DND-41 (cell line): ENCODE measurements around the gene AFF1.

Experiments used
- EZH2 ChIP-seq: IDR thresholded peaks from 3 replicates; pipeline ENCODE4 v1.6.1; 2012; ENCODE audit warnings: borderline replicate concordance, low read depth, mild to moderate bottlenecking, moderate library complexity, low read length, inconsistent platforms; ENCODE audit not compliant: severe bottlenecking
- TF ChIP-seq, protein P1 (sequence below): IDR thresholded peaks from 2 replicates; pipeline ENCODE4 v1.5.1; 2012; ENCODE audit warnings: borderline replicate concordance, low read length, moderate library complexity, mild to moderate bottlenecking; ENCODE audit not compliant: poor library complexity, severe bottlenecking; ENCODE audit errors: extremely low read depth

DNA sequence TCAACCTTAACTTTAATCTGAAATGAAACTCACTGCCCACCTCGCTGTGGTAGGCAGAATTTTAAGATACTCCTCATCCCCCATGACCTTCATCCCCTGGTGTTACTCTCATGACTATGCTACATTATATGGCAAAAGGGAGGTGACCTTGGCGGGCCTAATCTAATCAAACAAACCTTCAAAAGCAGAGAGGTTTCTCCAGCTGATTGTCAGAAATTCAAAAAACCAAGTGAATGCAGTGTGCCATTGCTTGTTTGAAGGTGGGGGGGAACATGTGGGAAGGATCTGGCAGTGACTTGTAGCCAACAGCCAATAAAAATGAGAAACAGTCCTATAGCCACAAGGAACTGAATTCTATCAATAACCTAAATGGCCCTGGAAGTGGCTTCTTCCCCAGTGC, 237.1 kb downstream of the AFF1 start:
- TF ChIP-seq, protein P1, sequence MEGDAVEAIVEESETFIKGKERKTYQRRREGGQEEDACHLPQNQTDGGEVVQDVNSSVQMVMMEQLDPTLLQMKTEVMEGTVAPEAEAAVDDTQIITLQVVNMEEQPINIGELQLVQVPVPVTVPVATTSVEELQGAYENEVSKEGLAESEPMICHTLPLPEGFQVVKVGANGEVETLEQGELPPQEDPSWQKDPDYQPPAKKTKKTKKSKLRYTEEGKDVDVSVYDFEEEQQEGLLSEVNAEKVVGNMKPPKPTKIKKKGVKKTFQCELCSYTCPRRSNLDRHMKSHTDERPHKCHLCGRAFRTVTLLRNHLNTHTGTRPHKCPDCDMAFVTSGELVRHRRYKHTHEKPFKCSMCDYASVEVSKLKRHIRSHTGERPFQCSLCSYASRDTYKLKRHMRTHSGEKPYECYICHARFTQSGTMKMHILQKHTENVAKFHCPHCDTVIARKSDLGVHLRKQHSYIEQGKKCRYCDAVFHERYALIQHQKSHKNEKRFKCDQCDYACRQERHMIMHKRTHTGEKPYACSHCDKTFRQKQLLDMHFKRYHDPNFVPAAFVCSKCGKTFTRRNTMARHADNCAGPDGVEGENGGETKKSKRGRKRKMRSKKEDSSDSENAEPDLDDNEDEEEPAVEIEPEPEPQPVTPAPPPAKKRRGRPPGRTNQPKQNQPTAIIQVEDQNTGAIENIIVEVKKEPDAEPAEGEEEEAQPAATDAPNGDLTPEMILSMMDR: no peak
- no peak for TF ChIP-seq EZH2
